AG04450 (cell line): Measurements from ENCODE around the gene SLC39A6. TPM values are rescaled to one million over a fixed set of nuclear protein-coding genes. Genes with fewer than 3 reads are reported as not detected.
A peak's percentile ranks its signal among the peaks of the same experiment; 100 is the strongest.
"Not testable (repeated sequence)": the region's sequence is repeated elsewhere in the genome, so short reads cannot be mapped to it uniquely, and the experiment has no call there.

ENCODE experiments used
- CTCF ChIA-PET: fragments of 300-600, 350-600 bp; formaldehyde crosslinking; extraction: SDS; loops from one replicate; lab custom pipeline; 2022; ENCODE audit warnings: antibody characterized with exemption, inconsistent platforms; lab: Charles Lee
- POLR2A ChIA-PET: fragments of 350-600 bp; formaldehyde crosslinking; extraction: SDS; loops from one replicate; lab custom pipeline; 2021; ENCODE audit warnings: antibody characterized with exemption, inconsistent platforms; lab: Yijun Ruan, JAX
- DNase-seq: peaks from one replicate; pipeline ENCODE4 v3.0.0-alpha.2; 2011; ENCODE audit warnings: low read depth, low spot score
- H3K27ac ChIP-seq: one replicate; pipeline ENCODE4 v1.5.1; 2012; ENCODE audit warnings: low read depth, low read length, control low read depth
- H3K27me3 ChIP-seq: one replicate; pipeline ENCODE4 v1.6.0; 2012; ENCODE audit warnings: low read length; ENCODE audit not compliant: control insufficient read depth, insufficient read depth
- H3K4me3 ChIP-seq: 2 replicates; pipeline ENCODE4 v1.5.1; 2011; ENCODE audit warnings: mild to moderate bottlenecking, low read depth, low read length, control low read depth
- H3K9me3 ChIP-seq: 2 replicates; pipeline ENCODE4 v1.5.1; 2012; ENCODE audit warnings: low read length; ENCODE audit not compliant: control insufficient read depth, insufficient read depth
- CTCF ChIP-seq: IDR thresholded peaks from 2 replicates; pipeline ENCODE4 v1.5.1; 2011; ENCODE audit warnings: low read depth, low read length, control low read depth, inconsistent platforms
- polyA plus RNA-seq: library from polyadenylated mRNA; depleted of rRNA; stranded (reverse); fragments of >200 nt; gene quantifications from 2 replicates; pipeline ENCODE4 v1.2.3, GENCODE V29; 2011

SLC39A6 gene
- polyA plus RNA-seq, 1 experiment: 123 TPM

- DNase-seq: peak; percentile 30
- Histone ChIP-seq H3K27me3 (peaks cover 2% of the 10 kb centered on the region), H3K4me3 (no peak overlapping the region), H3K9me3 (no peaks in the 10 kb centered on the region; the same call in none of the 2 replicates), H3K27ac (no peak overlapping the region)
- no peak for TF ChIP-seq CTCF
- CTCF ChIA-PET: interaction anchor here (0.7 to 1.7 kb wide), 2 partner anchors 17 to 61 kb away, joined by 3 to 7 read pairs; no protein-coding TSS in a partner anchor
- POLR2A ChIA-PET: no interaction called here
Observed at GRCh38 chr18:36078751-36079529, 50.2 kb downstream of the SLC39A6 start.

GRCh38 chr18:36077764-36078163 lies 51.4 kb downstream of the SLC39A6 start:
- H3K27me3 ChIP-seq, H3K9me3 ChIP-seq, CTCF ChIA-PET, H3K4me3 ChIP-seq, POLR2A ChIA-PET, DNase-seq, H3K27ac ChIP-seq: not testable (repeated sequence)

- ChIA-PET POLR2A (no interaction called here), CTCF (interaction anchor here (1.0 to 1.2 kb wide), 2 partner anchors 20 to 58 kb away, joined by 3 to 4 read pairs; no protein-coding TSS in a partner anchor)
- no peak overlapping the region for H3K27ac ChIP-seq
Observed at GRCh38 chr18:36075862-36076587, 53.1 kb downstream of the SLC39A6 start.

GRCh38 chr18:36074435-36074834 lies 54.7 kb downstream of the SLC39A6 start:
- no peak for TF ChIP-seq CTCF
- no peak for DNase-seq
- Histone ChIP-seq H3K27me3 (no peaks in the 10 kb centered on the region), H3K9me3 (no peaks in the 10 kb centered on the region; the same call in none of the 2 replicates), H3K4me3 (no peak overlapping the region), H3K27ac (no peak overlapping the region)
- CTCF ChIA-PET: interaction anchor here (0.5 to 1.7 kb wide), 3 partner anchors 21 to 210 kb away, joined by 5 to 10 read pairs (median 9); no protein-coding TSS in a partner anchor
- POLR2A ChIA-PET: no interaction called here

More at GRCh38 chr18:36075862-36076587, 53.1 kb downstream of the SLC39A6 start:
- no peak for TF ChIP-seq CTCF
- DNase-seq: peak; percentile 59
- no peaks in the 10 kb centered on the region; the same call in none of the 2 replicates for H3K9me3 ChIP-seq
- peaks cover 2% of the 10 kb centered on the region for H3K27me3 ChIP-seq
- no peak overlapping the region for H3K4me3 ChIP-seq

- no peak overlapping the region for H3K27ac ChIP-seq
- DNase-seq: no peak
- no peak for TF ChIP-seq CTCF
- ChIA-PET POLR2A (no interaction called here), CTCF (interaction anchor here (0.6 to 1.7 kb wide), 3 partner anchors 22 to 689 kb away, joined by 3 to 10 read pairs (median 5); no protein-coding TSS in a partner anchor)
- no peaks in the 10 kb centered on the region; the same call in 1 of the 2 replicates for H3K9me3 ChIP-seq
- H3K27me3 ChIP-seq: no peaks in the 10 kb centered on the region
- H3K4me3 ChIP-seq: no peak overlapping the region
Observed at GRCh38 chr18:36073676-36074075, 55.5 kb downstream of the SLC39A6 start.

- H3K27ac ChIP-seq, H3K27me3 ChIP-seq, H3K4me3 ChIP-seq, H3K9me3 ChIP-seq, DNase-seq: not testable (repeated sequence)
- ChIA-PET CTCF (interaction anchor here (0.6 kb wide), 1 partner anchor 48 kb away, joined by 6 read pairs; no protein-coding TSS in a partner anchor), POLR2A (interaction anchor here (0.6 kb wide), 1 partner anchor 11 kb away, joined by 4 read pairs; no protein-coding TSS in a partner anchor)
Observed at GRCh38 chr18:36072406-36072805, 56.7 kb downstream of the SLC39A6 start.
